GM12878 (cell line): ENCODE results near the gene RCN1.

ENCODE experiments used
- NKRF ChIP-seq: fragments of 450-650 bp; conservative IDR thresholded peaks from 2 replicates; pipeline ENCODE4 v1.6.1; 2017; ENCODE audit warnings: mild to moderate bottlenecking, moderate library complexity
- ZNF274 ChIP-seq: IDR thresholded peaks from one replicate; pipeline ENCODE4 v1.8.0; 2011; ENCODE audit not compliant: insufficient read length, insufficient read depth

GRCh38 chr11:32052215-32052614 lies 38.7 kb upstream of the RCN1 start:
- no peak for TF ChIP-seq ZNF274
- no peak for TF ChIP-seq NKRF
